Activated CD4-positive, CD25-positive, alpha-beta regulatory T cell treated with anti-CD3 and anti-CD28 coated beads, Interleukin-2, amount 50 U/mL, for 16 hours (primary cell): ENCODE measurements around the gene SIX1.

ENCODE experiments used
- DNase-seq: peaks from one replicate; pipeline ENCODE4 v3.0.0-alpha.2; 2020; ENCODE audit warnings: low read depth, low spot score

SIX1 gene

DNA sequence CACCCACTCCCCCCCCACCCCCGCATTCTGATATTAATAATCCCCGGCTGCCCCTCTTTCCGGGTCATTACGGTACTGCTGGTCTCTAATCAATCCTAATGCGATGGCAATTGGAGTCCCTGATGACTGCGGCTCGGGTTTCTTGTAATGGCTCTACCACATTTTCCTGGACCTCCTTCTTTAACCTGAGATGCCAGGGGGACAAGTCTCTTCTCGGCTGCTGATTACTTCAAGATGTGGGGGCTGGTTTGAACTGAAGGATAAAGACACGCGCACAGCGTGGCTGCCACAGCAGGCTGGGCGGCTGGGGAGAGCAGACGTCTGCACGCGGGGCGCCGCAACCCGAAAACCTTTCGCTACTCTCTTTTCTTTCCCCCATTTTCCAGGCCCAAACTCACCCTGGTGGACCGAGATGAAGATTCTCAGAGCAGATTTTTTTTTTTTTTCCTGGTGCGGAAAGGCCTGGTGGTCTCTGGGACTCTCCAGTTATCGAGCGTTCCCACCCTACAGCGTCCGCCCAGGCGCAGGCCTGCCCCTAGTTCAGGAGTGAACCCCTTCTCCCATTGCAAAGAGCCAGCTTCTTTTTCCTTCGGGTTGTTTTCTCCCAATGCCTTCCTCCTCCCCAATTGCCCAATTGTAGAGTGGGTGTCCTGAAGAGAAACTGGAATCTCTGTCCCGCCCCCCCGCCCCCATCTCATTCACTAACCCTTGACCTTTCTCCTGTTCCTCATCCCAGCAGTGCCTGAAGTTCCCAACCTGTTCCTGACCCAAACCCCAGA is 6.0 kb upstream of the SIX1 start:
- no peak for DNase-seq

GRCh38 chr14:60654334-60654821 is 5.1 kb upstream of the SIX1 start:
- no peak for DNase-seq

DNA sequence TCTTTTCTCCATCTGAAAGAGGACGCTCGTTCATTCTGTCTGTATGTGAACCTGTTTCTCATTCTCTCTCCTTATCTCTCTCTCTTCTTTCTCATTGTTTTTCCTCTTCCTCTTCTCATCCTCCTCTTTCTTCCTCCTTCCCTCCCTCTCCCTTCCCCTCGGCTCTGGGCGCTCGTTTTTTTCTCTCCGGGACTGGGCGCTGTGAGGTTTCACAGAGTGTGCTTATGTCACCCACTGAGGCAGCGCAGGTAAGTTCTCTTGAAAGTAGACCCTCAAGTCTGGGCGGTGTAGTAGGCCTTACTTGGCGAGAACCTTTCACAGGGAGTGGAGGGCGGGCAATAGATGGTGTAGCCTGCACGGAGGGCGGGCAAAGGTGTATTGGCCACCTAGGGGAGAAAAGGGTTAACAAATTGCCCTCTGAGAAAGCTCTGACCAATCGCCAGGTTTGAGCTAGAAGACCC is 4.5 kb upstream of the SIX1 start:
- DNase-seq = no peak

DNA sequence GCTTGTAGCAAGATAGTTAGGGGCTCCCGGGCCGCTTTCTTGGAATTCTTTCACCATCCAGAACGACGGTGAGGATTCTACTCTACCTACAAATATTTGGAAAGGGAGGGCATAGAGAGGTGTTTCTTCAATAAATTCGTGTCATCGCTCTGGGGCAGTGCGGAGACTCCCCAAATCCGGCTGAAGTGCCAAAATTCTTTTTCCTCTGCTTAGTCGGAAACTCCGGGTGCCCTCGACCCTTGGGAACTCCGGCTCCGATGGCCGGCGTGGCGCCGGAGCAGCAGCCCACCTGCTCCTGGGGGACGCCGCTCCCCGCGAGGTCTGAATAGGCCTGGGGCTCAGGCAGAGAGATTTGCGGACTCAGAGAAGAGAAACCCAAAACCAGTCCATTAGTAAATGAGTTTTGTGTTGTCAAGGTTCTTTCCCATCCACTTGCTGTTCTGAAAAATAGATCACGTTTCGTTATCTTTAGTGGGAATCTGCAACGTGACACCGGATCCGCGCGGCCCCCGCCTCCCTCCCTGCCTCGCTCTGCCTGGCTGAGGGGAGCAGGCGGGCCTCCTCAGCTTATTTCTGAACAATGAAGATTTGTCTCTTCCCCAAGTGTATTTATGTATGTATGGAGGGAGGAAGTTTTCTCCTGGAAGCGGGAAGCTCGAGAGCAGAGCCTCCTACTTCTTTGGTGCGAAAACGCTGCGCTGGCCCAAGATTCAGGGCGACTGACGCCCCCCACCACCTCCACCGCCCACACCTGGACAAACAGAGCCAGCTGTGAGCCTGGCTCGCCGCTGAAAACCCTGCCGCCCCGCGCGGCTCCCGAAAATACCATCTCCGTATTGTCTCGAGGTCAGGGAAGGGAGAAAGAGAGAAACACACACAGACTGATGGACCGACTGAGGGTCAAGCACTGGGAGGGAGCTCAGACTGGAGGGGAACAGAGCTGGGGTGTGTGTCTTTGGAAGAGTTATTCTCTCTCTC is 3.7 kb upstream of the SIX1 start:
- DNase-seq = no peak

DNA sequence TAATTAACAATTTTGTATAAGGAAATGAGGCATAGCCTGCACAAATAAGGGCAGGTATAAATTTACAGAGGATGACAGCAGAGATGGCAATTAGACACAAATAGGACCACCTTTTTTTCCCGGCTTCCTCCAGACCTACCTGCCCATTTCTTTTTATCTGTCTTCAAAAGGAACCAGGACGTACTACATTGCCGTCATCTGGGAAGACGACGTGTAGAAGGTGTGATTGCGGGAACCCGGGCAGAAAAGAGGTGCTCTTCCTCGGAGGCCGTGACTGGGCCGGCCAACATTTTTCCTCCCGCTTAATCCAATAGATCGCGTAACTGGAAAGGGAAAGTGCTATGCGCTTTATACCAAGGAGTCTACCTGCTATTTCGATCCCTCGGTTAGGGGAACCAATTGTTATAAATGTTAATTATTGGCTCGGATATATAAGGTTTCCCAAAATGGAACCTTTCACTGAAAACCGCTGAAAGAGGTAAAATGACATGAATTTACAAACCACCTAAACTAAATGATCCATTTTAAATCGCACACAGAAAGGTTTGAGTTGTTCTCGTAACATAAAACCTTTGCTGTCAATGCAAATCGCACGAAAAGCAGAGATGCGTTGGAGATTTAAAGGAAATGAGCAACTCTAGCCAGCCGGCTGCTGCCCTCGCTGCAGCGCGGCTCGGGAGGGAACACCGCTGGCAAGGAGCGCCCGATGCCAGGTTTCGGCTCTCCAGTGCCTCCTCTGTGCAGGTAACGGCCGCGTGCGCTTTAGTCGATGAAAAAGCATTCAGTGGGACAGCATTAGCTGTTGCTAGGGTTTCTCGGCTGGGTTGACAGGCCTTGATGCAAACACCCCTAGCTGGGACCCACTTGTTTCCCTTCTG is 2.8 kb upstream of the SIX1 start:
- DNase-seq = no peak

DNA sequence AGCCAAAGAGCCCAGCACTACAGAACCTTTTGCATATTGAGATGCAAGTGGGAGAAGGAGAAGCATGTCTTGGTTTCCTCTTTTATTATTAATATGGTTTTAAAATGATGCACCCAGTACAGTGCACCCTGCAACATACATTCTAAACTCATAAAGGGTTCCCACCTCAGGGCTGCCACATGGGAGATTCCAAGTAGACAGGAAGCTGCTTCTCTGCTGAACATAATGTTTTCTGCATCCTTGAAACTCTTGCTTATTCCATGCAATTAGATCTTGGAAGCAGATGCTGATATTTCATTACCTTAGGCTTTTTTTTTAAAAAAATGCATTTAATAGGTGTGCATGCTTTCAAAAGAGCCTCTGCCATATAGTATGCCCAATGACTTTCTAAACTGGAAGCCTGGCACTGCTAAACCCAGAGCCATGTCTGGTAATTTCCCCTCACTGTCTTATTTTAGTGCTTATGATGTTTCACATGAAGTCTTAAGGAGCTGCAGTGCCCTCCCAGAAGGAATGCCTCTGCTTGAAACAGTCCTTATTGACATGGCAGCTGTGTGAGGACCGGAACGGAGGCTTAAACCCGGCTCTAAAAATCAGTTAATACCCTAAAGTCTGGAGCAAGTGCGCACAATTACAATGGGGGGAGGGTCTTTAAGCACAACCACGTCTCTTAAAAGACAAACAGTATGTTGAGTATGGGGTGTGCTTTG is 2.0 kb upstream of the SIX1 start:
- no peak for DNase-seq

DNA sequence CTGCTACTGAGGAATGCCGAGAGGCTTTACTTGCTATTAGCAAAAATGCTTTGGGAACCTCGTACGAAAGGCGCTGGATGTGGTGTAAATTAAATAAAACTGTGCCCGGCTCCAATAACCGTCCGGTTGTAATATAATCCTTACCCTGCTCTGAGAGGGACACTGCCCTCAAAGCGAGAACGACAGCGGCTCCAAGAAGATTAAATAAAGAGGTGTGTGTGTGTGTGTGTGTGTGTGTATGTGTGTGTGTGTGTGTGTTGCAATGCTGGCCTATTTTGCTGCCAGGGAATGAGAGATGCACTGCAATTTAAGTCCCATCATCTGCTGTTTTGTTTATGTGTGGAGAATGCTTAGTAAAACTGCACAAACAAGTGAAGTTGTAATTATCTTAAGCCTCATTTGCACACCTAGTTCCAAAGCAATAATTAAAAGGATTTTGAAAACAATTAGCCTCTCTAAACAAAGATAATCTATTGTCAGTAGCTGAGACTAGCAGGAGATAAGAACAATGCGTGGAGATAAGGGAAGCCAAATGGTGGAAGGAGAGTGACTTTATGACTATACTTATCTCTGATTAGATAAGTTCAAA is 1.2 kb upstream of the SIX1 start:
- no peak for DNase-seq

DNA sequence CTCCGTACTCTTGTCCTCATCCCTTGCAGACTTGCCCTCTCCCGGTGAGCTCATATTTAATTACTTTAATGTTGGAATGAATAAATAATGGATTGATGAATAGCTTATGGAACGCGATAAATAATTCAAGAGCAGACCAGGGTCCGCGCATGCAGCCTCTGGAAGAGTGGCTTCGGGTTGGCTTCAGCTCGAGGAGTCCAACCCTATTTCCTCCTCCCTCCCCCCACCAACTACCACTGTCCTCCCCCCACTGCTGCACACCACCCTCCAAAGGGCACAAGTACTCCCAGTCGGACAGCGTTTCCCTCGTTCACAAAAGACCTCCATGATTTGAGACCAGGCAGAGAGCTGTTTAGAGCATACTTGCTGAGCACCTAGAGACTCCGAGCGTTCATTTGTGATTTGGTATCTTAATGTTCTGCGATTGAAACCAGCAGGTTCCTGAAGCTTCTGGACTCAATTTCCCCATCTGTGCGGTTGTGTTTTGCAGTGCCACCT is 647 bp upstream of the SIX1 start:
- no peak for DNase-seq

DNA sequence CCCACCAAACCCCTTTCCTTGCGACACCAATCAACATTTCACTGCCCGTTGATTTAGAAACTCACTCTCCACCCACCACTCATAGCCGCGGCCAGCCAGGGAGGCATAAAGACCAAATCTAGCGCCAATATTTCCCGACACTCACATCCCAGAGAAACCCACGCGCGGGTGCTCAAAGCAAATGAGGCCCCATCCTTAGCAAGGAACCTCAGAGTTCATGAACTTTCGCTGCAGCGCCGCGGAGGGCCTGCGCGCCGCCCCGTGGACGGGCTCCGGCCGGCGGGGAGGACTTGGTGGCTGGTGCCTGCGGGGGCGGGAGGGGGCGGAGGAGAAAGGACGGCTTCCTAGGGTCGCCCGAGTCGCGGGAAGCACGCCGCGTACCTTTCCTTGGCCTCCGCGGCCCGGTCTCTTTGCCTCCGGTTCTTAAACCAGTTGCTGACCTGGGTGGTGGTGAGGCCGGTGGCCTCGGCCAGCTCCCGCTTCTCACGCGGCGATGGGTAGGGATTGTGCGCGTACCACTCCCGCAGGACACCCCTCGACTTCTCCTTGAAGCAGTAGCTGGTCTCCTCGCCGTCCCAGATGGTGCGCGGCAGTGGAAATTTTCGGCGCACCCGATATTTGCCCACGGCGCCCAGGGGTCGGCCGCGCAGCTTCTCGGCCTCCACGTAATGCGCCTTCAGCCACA is 886 bp downstream of the SIX1 start:
- no peak for DNase-seq

- no peak for DNase-seq
Observed at GRCh38 chr14:60647837-60648248, 1.4 kb downstream of the SIX1 start.

DNA sequence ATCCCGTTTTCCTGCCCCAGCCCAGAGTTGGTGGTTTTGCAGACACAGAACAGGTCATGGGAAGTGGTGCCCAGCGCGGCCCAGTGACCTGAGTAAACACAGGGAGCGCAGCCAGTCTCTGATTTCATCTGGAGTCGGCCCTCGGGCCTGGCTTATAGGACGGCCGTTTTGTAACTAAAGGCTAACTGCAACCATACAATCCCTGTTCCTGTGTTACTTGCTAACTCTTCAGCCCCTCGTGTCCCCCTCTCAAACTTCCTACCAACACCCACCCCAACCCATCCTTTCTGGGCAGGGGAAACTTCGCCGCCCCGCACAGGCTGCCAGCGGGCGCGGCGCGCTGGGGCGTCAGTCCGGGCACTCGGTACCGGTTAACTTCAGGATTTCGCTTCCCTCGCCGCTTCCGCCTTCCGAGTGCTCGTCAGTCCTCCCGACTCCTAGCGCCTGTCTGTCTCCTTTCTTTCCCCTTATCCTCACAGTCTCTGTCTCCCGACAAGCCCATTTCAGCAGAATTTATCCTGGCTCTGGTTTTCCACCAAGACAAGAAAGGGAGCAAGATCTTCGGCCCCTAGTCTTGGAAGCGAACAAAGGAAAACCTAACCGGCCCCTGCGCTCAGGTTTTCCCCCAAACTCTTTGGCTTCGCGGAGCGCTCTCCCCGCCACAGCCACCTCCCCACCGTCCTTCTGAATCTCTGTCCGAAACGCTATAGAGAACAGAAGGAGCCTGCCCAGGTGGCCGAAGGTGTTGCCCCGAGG is 2.0 kb downstream of the SIX1 start:
- DNase-seq = no peak

GRCh38 chr14:60646226-60646818 is 3.0 kb downstream of the SIX1 start:
- no peak for DNase-seq

GRCh38 chr14:60645126-60645741 is 4.0 kb downstream of the SIX1 start:
- DNase-seq = no peak

- DNase-seq = no peak
Observed at GRCh38 chr14:60644666-60645065, 4.6 kb downstream of the SIX1 start.

DNA sequence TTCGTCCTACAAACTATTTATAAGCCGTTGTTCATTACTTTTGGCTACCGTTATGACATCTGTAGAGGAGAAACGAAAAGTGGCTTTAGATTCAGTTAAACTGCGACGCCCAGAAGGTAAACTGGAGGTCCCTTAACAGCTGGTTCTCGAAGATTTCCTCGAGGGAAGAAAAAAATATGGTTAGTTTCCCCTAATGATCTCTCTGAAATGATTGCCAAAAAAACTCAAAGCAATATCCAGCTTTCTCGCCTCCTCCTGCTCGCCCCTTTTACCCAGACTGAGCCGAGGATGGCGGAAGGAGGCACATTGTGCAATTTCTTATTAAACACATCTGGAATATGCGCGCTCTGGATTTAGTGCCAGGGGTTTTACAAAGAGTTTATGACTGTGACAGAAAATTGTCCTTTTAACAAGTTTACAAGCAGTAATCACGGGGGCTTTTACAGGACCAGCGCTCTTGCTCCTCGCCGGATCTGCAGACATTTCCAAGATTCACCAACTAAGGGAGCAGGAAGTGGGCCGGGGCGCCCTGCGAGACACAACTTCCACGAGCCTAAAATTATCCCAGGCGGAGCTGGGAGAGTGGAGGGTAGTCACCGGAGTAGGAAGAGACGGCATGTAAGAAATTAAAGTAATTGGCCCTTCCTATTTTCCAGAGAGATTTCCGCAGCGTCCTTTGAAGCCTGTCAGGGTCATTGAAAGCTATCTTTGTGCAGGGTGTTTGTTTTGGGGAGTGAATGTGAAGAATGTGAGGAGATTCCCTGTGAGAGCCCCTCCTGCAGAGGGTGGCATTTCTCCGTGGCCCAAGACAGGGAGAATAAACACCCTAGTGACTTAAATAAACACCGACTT is 5.6 kb downstream of the SIX1 start:
- no peak for DNase-seq

- DNase-seq = no peak
Observed at GRCh38 chr14:60643141-60643462, 6.2 kb downstream of the SIX1 start.
